K562 (cell line): ENCODE data around the gene CELF6.

Source experiments
- CTCF ChIP-seq, 3 experiments: IDR thresholded peaks in 2 of 3; conservative IDR thresholded peaks in 1 of 3; 2 replicates each; pipeline ENCODE4 v1.5.1; 2011 to 2012; ENCODE audit warnings: low read length in 3 of 3, mild to moderate bottlenecking in 3 of 3, control low read depth in 2 of 3, improper control_type of control experiment in 1 of 3, inconsistent platforms in 1 of 3, low read depth in 1 of 3, mixed read lengths in 1 of 3, moderate library complexity in 1 of 3; ENCODE audit not compliant: insufficient read depth in 2 of 3
- HCFC1 ChIP-seq: IDR thresholded peaks from 2 replicates; pipeline ENCODE4 v1.6.1; 2012; ENCODE audit warnings: low read depth, low read length, improper control_type of control experiment
- KDM1A ChIP-seq, 2 experiments: fragments of 450-650 bp; IDR thresholded peaks; 2 replicates each; pipeline ENCODE4 v1.6.1; 2016; ENCODE audit warnings: mild to moderate bottlenecking in 2 of 2
- MCM5 ChIP-seq: fragments of 450-650 bp; IDR thresholded peaks from 2 replicates; pipeline ENCODE4 v1.6.1; 2016; ENCODE audit warnings: low read depth
- MXI1 ChIP-seq: IDR thresholded peaks from 2 replicates; pipeline ENCODE4 v1.6.1; 2011; ENCODE audit warnings: low read depth, mild to moderate bottlenecking, improper control_type of control experiment, low read length
- MYC ChIP-seq, 2 experiments: fragments of 250-450 bp in 1 of 2; sonication (Bioruptor Pico) in 1 of 2; IDR thresholded peaks; 2 replicates each; pipeline versions ENCODE4 v1.5.1 to v1.6.1; 2012 to 2021; ENCODE audit warnings: low read depth in 2 of 2, borderline replicate concordance in 1 of 2, improper control_type of control experiment in 1 of 2, low read length in 1 of 2, mild to moderate bottlenecking in 1 of 2, moderate library complexity in 1 of 2
- POLR2A ChIP-seq: fragments of 450-650 bp; conservative IDR thresholded peaks from 2 replicates; pipeline ENCODE4 v1.6.1; 2016
- RB1 ChIP-seq: fragments of 450-650 bp; IDR thresholded peaks from 2 replicates; pipeline ENCODE4 v1.6.1; 2017; ENCODE audit warnings: low read depth, mild to moderate bottlenecking
- YY1 ChIP-seq, 3 experiments: IDR thresholded peaks; 2 replicates each; pipeline ENCODE4 v1.6.1; 2011; ENCODE audit warnings: low read length in 2 of 3, mild to moderate bottlenecking in 2 of 3, moderate library complexity in 2 of 3, borderline replicate concordance in 1 of 3, control low read depth in 1 of 3, low read depth in 1 of 3; ENCODE audit not compliant: insufficient read depth in 3 of 3, insufficient replicate concordance in 2 of 3, control insufficient read depth in 1 of 3, insufficient read length in 1 of 3; ENCODE audit errors: extremely low read depth in 1 of 3
- ZNF143 ChIP-seq: sonication (generic); formaldehyde crosslinking; IDR thresholded peaks from 2 replicates; pipeline ENCODE4 v1.9.0; 2022; ENCODE audit warnings: mild to moderate bottlenecking, missing genetic modification reagents
- ZNF507 ChIP-seq: conservative IDR thresholded peaks from 2 replicates; pipeline ENCODE4 v1.6.1; 2017; ENCODE audit warnings: missing genetic modification characterization, missing compliant biosample characterization
- ZNF589 ChIP-seq: fragments of 200-800 bp; sonication (Bioruptor generic); IDR thresholded peaks from 2 replicates; pipeline ENCODE4 v1.6.1; 2016; ENCODE audit warnings: low read depth, missing genetic modification characterization, missing compliant biosample characterization
- ZNF707 ChIP-seq: fragments of 250-450 bp; sonication (Bioruptor Pico); conservative IDR thresholded peaks from 2 replicates; pipeline ENCODE4 v1.8.0; 2022; ENCODE audit warnings: inconsistent platforms, mild to moderate bottlenecking, moderate library complexity

- TF ChIP-seq KDM1A (IDR thresholded peaks at IDR 0.05), result no peak
- no peak for TF ChIP-seq ZNF707 (CRISPR knock-in tag)
- TF ChIP-seq MCM5, result no peak
- no peak for TF ChIP-seq RB1
- TF ChIP-seq MXI1, result no peak
- TF ChIP-seq CTCF (IDR thresholded peaks at IDR 0.05 in 2 of 3, conservative IDR thresholded peaks at IDR 0.05 in 1 of 3; ENCODE audit: insufficient read depth in 2 of 3, low read depth in 1 of 3, low read length in 3 of 3), result no peak
- TF ChIP-seq HCFC1, result no peak
- no peak for TF ChIP-seq ZNF143 (CRISPR knock-in tag)
- no peak for TF ChIP-seq YY1 (IDR thresholded peaks at IDR 0.05; ENCODE audit: borderline replicate concordance in 1 of 3, control insufficient read depth in 1 of 3, extremely low read depth in 1 of 3, insufficient read depth in 3 of 3, insufficient read length in 1 of 3, insufficient replicate concordance in 2 of 3, low read depth in 1 of 3, low read length in 2 of 3)
- no peak for TF ChIP-seq POLR2A
- no peak for TF ChIP-seq ZNF589 (CRISPR knock-in tag)
- TF ChIP-seq ZNF507 (tag), result no peak
- TF ChIP-seq MYC (IDR thresholded peaks at IDR 0.05; ENCODE audit: low read depth, low read length), result no peak
- no peak for TF ChIP-seq MYC (CRISPR knock-in tag; IDR thresholded peaks at IDR 0.05; ENCODE audit: borderline replicate concordance, low read depth)
Measured at GRCh38 chr15:72331021-72331420, 11.1 kb upstream of the CELF6 start.
